GM12801 (cell line): ENCODE measurements around the gene PNPLA2.

Source experiments
- TF ChIP-seq, protein P1 (sequence below): IDR thresholded peaks from one replicate; pipeline ENCODE4 v1.5.1; 2011; ENCODE audit warnings: control low read depth; ENCODE audit not compliant: insufficient read length; ENCODE audit errors: extremely low read depth

PNPLA2 gene

DNA sequence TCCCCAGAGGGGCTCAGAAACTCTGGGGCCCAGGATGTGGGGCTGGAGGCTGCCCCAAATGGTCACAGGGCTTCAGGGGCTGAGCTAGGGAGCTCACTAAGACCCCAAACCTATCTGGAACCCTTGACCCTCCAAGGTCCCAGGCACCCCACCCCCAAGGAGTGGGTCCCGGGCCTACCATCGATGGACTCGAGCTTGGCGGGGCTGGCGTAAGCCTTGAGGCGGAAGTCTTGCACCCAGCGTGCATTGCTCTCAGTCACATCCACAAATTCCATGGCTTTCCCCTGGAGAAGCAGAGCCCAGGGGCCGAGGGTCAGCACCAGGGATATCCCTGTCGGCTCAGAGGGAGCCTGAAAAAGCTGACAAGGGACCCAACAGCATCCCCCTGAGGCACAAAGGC is 44.9 kb upstream of the PNPLA2 start:
- TF ChIP-seq, protein P1, sequence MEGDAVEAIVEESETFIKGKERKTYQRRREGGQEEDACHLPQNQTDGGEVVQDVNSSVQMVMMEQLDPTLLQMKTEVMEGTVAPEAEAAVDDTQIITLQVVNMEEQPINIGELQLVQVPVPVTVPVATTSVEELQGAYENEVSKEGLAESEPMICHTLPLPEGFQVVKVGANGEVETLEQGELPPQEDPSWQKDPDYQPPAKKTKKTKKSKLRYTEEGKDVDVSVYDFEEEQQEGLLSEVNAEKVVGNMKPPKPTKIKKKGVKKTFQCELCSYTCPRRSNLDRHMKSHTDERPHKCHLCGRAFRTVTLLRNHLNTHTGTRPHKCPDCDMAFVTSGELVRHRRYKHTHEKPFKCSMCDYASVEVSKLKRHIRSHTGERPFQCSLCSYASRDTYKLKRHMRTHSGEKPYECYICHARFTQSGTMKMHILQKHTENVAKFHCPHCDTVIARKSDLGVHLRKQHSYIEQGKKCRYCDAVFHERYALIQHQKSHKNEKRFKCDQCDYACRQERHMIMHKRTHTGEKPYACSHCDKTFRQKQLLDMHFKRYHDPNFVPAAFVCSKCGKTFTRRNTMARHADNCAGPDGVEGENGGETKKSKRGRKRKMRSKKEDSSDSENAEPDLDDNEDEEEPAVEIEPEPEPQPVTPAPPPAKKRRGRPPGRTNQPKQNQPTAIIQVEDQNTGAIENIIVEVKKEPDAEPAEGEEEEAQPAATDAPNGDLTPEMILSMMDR: no peak

DNA sequence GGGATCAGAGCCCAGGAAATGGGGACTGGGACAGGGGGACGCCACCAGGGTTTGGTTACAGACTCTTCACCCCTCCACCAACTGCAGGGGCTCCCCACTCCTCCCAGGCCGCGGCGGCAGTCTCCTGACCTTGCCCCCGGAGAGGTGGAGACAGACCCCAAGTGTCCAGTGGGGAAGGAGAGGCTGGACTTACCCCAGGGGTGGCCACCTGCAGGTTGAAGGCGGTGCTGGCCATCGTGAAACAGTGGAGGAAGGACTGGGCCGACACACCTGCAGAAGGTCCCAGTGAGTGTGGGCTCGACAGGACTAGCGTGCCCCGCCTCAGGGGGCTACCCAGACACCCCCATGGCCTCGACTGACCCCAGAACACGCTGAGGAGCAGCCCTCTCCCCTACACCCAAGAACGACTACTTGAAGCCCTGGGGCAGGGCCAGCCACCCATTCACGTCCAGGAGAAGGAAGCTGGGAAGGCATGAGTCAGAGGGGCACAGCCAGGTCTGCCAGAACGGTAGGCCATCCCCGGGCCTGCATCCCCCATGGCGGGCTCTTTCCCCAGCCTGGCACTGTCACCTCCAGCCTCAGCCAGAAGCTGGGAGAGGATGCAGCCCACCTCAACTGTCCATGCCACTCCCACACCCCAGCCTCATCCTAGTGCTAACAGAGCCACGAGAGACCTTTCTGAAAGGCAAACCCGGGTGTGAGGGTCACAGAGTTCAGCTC is 43.7 kb upstream of the PNPLA2 start:
- TF ChIP-seq, protein P1: no peak

GRCh38 chr11:776263-776560 is 42.5 kb upstream of the PNPLA2 start:
- TF ChIP-seq, protein P1: no peak

GRCh38 chr11:776561-777287 is 42.0 kb upstream of the PNPLA2 start:
- TF ChIP-seq, protein P1: no peak

- TF ChIP-seq, protein P1: no peak
Observed at GRCh38 chr11:777288-778255, 41.1 kb upstream of the PNPLA2 start, which contains the start of gene GATD1. GATD1 (minus strand) TSS chr11:777487; CDS start chr11:777462, 25 bp downstream.

DNA sequence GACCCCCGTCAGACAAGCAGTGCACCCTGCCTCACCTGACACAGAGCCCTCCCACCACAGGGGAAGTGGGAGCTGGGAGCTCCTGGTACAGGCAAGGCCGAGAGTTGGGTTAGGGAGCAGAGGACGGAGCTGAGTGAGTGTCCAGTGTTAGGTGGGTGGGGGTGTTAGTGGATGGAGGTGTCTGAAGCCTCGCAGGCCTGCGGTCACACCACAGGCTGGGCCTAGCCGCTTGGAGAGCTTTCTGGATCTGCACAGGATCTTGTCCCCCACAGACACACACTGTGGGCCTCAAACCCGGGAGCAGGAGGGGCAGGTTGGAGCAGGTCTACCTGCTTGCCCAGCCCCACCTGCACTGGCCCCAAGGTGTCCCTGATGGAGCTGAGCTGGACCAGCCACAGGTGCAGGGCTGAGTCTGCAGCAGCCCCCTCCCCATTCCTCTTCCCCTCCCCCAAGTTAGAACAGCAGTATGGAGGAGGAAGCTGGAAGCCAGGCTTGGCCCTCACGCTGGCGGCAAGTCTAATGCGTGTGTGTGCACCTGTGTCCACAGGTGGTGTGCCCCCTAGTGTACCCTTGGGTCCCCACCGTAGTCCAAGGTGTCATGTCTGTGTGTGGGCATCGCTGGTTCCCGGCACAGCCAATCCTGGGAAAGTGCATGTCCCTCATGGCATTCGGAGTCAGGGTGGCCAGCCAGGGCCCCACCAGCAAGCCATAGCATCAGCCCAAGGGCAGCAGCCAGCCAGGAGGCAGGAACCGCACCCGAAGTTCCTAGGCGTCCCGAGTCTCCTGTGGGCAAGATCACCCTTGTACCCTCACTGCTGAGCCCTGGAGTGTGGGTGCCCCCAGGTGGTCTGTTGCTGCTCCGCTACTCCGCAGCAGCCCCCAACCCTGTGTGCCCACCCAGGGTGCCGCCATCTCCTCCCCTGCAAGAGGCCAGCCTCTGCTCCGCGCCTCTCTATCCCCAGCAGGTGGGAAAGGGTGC is 39.4 kb upstream of the PNPLA2 start:
- TF ChIP-seq, protein P1: no peak
